ENCODE data around the gene BMPR1A.
"Not testable (repeated sequence)": the region's sequence is repeated elsewhere in the genome, so short reads cannot be mapped to it uniquely, and the experiment has no call there.

DNA sequence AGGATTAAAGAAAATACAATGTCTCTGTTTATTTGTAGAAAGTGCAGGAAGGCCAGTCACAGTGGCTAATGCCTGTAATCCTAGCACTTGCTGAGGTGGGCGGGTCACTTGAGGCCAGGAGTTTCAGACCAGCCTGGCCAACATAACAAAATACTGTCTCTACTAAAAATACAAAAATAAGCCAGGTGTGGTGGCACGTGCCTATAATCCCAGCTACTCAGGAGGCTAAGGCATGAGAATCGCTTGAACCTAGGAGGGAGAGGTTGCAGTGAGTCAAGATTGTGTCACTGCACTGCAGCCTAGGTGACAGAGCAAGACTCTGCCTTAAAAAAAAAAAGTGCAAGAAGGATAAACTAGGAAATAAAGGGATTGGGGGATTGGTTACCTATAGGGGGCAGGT is 222.0 kb downstream of the BMPR1A start:
- TF ChIP-seq, protein P1, sequence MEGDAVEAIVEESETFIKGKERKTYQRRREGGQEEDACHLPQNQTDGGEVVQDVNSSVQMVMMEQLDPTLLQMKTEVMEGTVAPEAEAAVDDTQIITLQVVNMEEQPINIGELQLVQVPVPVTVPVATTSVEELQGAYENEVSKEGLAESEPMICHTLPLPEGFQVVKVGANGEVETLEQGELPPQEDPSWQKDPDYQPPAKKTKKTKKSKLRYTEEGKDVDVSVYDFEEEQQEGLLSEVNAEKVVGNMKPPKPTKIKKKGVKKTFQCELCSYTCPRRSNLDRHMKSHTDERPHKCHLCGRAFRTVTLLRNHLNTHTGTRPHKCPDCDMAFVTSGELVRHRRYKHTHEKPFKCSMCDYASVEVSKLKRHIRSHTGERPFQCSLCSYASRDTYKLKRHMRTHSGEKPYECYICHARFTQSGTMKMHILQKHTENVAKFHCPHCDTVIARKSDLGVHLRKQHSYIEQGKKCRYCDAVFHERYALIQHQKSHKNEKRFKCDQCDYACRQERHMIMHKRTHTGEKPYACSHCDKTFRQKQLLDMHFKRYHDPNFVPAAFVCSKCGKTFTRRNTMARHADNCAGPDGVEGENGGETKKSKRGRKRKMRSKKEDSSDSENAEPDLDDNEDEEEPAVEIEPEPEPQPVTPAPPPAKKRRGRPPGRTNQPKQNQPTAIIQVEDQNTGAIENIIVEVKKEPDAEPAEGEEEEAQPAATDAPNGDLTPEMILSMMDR (IDR thresholded peaks at IDR 0.05; ENCODE audit: low read depth, low read length), result not testable (repeated sequence)
- TF ChIP-seq EZH2phosphoT487 (IDR thresholded peaks at IDR 0.05; ENCODE audit: low read depth), result not testable (repeated sequence)

Measured in OCI-LY3 (cell line).